H9 (cell line): ENCODE measurements around the gene SUV39H1. TPM values are rescaled to one million over a fixed set of nuclear protein-coding genes. Genes with fewer than 3 reads are reported as not detected.

Source experiments
- DNase-seq: peaks from one replicate; pipeline ENCODE4 v3.0.0-alpha.2; 2017
- H2AFZ ChIP-seq: one replicate; pipeline ENCODE4 v1.6.1; 2013; ENCODE audit warnings: mild to moderate bottlenecking, low read length, control low read depth, moderate library complexity
- H2AK5ac ChIP-seq: 2 replicates; pipeline ENCODE4 v1.6.1; 2013; ENCODE audit warnings: low read length, control low read depth, mixed read lengths; ENCODE audit not compliant: insufficient read length
- H2BK120ac ChIP-seq: one replicate; pipeline ENCODE4 v1.6.1; 2013; ENCODE audit warnings: low read depth, mild to moderate bottlenecking, low read length, control low read depth, inconsistent platforms; ENCODE audit not compliant: poor library complexity, severe bottlenecking
- H2BK12ac ChIP-seq: 2 replicates; pipeline ENCODE4 v1.6.1; 2013; ENCODE audit warnings: low read length, control low read depth, mixed read lengths, low read depth; ENCODE audit not compliant: insufficient read length
- H2BK15ac ChIP-seq: 2 replicates; pipeline ENCODE4 v1.6.1; 2013; ENCODE audit warnings: low read depth, low read length, control low read depth
- H2BK20ac ChIP-seq: one replicate; pipeline ENCODE4 v1.6.1; 2013; ENCODE audit warnings: low read depth, mild to moderate bottlenecking, low read length, control low read depth, inconsistent platforms; ENCODE audit not compliant: poor library complexity, severe bottlenecking
- H2BK5ac ChIP-seq: 2 replicates; pipeline ENCODE4 v1.6.1; 2013; ENCODE audit warnings: low read length, control low read depth, mixed read lengths; ENCODE audit not compliant: insufficient read length
- H3K14ac ChIP-seq: 2 replicates; pipeline ENCODE4 v1.6.1; 2013; ENCODE audit warnings: low read length, control low read depth; ENCODE audit not compliant: insufficient read depth
- H3K18ac ChIP-seq: 2 replicates; pipeline ENCODE4 v1.6.1; 2013; ENCODE audit warnings: low read depth, mild to moderate bottlenecking, mixed read lengths, low read length, control low read depth; ENCODE audit not compliant: insufficient read length
- H3K23ac ChIP-seq: 2 replicates; pipeline ENCODE4 v1.6.1; 2013; ENCODE audit warnings: low read length, control low read depth, mixed read lengths, low read depth; ENCODE audit not compliant: insufficient read length
- H3K23me2 ChIP-seq: 2 replicates; pipeline ENCODE4 v1.6.1; 2013; ENCODE audit warnings: low read depth, mild to moderate bottlenecking, mixed read lengths, low read length, control low read depth; ENCODE audit not compliant: insufficient read length, poor library complexity, severe bottlenecking
- H3K27ac ChIP-seq: 2 replicates; pipeline ENCODE4 v1.5.1; 2013; ENCODE audit warnings: low read length, control low read depth, mixed read lengths, low read depth; ENCODE audit not compliant: insufficient read length
- H3K27me3 ChIP-seq: 2 replicates; pipeline ENCODE4 v1.6.1; 2013; ENCODE audit warnings: low read length, control low read depth, inconsistent platforms; ENCODE audit not compliant: insufficient read depth
- H3K4ac ChIP-seq: 2 replicates; pipeline ENCODE4 v1.6.1; 2013; ENCODE audit warnings: low read depth, mild to moderate bottlenecking, control low read depth, inconsistent platforms, low read length, moderate library complexity
- H3K4me1 ChIP-seq: 2 replicates; pipeline ENCODE4 v1.6.1; 2013; ENCODE audit warnings: low read length, control low read depth, inconsistent platforms; ENCODE audit not compliant: insufficient read depth
- H3K4me2 ChIP-seq: 2 replicates; pipeline ENCODE4 v1.6.1; 2013; ENCODE audit warnings: low read length, control low read depth, mixed read lengths; ENCODE audit not compliant: insufficient read length, insufficient read depth
- H3K56ac ChIP-seq: 2 replicates; pipeline ENCODE4 v1.6.1; 2013; ENCODE audit warnings: low read depth, mild to moderate bottlenecking, mixed read lengths, low read length, control low read depth; ENCODE audit not compliant: insufficient read length
- H3K79me1 ChIP-seq: 2 replicates; pipeline ENCODE4 v1.6.1; 2013; ENCODE audit warnings: low read depth, mild to moderate bottlenecking, moderate library complexity, low read length, control low read depth, inconsistent platforms; ENCODE audit not compliant: insufficient read depth, poor library complexity, severe bottlenecking
- H3K79me2 ChIP-seq: 2 replicates; pipeline ENCODE4 v1.6.1; 2013; ENCODE audit warnings: low read length, control low read depth, inconsistent platforms; ENCODE audit not compliant: insufficient read depth
- H3K9ac ChIP-seq: 2 replicates; pipeline ENCODE4 v1.6.1; 2013; ENCODE audit warnings: low read length, control low read depth, mixed read lengths; ENCODE audit not compliant: insufficient read length; ENCODE audit errors: extremely low read depth
- H3K9me3 ChIP-seq: one replicate; pipeline ENCODE4 v1.6.1; 2013; ENCODE audit warnings: low read depth, low read length, inconsistent platforms; ENCODE audit not compliant: control insufficient read depth
- H3T11ph ChIP-seq: one replicate; pipeline ENCODE4 v1.6.1; 2013; ENCODE audit warnings: mild to moderate bottlenecking, low read length, control low read depth, inconsistent platforms
- H4K20me1 ChIP-seq: one replicate; pipeline ENCODE4 v1.6.1; 2013; ENCODE audit not compliant: control insufficient read depth, insufficient read length, insufficient read depth
- H4K5ac ChIP-seq: 2 replicates; pipeline ENCODE4 v1.6.1; 2013; ENCODE audit warnings: low read depth, mild to moderate bottlenecking, mixed read lengths, low read length, control low read depth; ENCODE audit not compliant: insufficient read length
- H4K8ac ChIP-seq: replicated peaks from 2 replicates; pipeline ENCODE4 v1.6.1; 2013; ENCODE audit warnings: low read length, control low read depth, mixed read lengths, low read depth; ENCODE audit not compliant: insufficient read length
- H4K91ac ChIP-seq: 2 replicates; pipeline ENCODE4 v1.6.1; 2013; ENCODE audit warnings: low read depth, mild to moderate bottlenecking, moderate library complexity, mixed read lengths, low read length, control low read depth; ENCODE audit not compliant: insufficient read length
- H3K27ac Mint-ChIP-seq, 3 experiments: 2 replicates in 2 of 3; 3 replicates in 1 of 3; pipeline ENCODE4 v1.8.0; 2020 to 2021; ENCODE audit warnings: mixed read lengths in 3 of 3, mild to moderate bottlenecking in 1 of 3, moderate library complexity in 1 of 3
- H3K27me3 Mint-ChIP-seq: 2 replicates; pipeline ENCODE4 v1.8.0; 2021; ENCODE audit warnings: low read depth, mild to moderate bottlenecking, moderate library complexity, mixed read lengths
- H3K36me3 Mint-ChIP-seq, 3 experiments: 2 replicates in 2 of 3; 3 replicates in 1 of 3; pipeline ENCODE4 v1.8.0; 2020 to 2021; ENCODE audit warnings: low read depth in 3 of 3, mixed read lengths in 3 of 3; ENCODE audit not compliant: insufficient read depth in 1 of 3
- H3K4me1 Mint-ChIP-seq, 2 experiments: 2 replicates each; pipeline ENCODE4 v1.8.0; 2020; ENCODE audit warnings: mixed read lengths in 2 of 2
- H3K4me3 Mint-ChIP-seq, 2 experiments: 2 replicates in 1 of 2; 3 replicates in 1 of 2; pipeline ENCODE4 v1.8.0; 2020 to 2021; ENCODE audit warnings: mild to moderate bottlenecking in 2 of 2, mixed read lengths in 2 of 2, moderate library complexity in 1 of 2
- H3K9me3 Mint-ChIP-seq, 2 experiments: 2 replicates in 1 of 2; 3 replicates in 1 of 2; pipeline ENCODE4 v1.8.0; 2020; ENCODE audit warnings: mild to moderate bottlenecking in 2 of 2, mixed read lengths in 2 of 2, moderate library complexity in 1 of 2
- WGBS: extraction: QIAGEN DNeasy Blood & Tissue Kit; methylation state at CpG from one replicate; pipeline ENCODE4 v1.1.7; 2013; ENCODE audit warnings: missing lambda C conversion rate, low lambda C conversion rate, mixed read lengths; ENCODE audit not compliant: insufficient read length; ENCODE audit errors: extremely low coverage; 5-methylcytosine and 5-hydroxymethylcytosine counted together
- total RNA-seq: library from RNA; stranded (reverse); gene quantifications from 2 replicates; pipeline ENCODE4 v1.2.1, GENCODE V29; 2021
- TF ChIP-seq, protein P1 (sequence below): fragments of 200-600 bp; sonication (generic); conservative IDR thresholded peaks from 3 replicates; pipeline ENCODE4 v1.8.0; 2021; ENCODE audit warnings: antibody characterized with exemption, mild to moderate bottlenecking

The SUV39H1 gene
- total RNA-seq, 1 experiment from 2014 or later, result 16.2 TPM

DNA sequence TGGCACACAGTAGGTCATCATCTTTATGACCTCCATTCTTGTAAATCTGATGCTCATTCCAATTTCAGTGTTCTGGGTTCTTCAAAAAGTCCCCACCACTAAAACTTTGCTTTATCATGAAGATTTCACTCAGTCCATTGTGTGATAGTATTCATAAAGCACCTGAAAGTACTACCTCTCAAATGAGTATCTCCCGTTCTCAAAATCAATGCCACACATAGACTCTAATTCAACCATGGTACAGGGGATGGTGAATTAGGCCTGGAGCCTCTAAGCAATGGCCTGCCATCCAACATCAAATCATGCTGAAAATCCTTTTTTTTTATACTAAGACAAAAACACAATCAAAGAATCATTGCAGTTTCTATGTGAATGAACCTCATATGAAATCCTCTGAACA is 32.4 kb upstream of the SUV39H1 start:
- H3T11ph ChIP-seq, result no peak overlapping the region

More for the DNA sequence above, 32.4 kb upstream of the SUV39H1 start:
- Histone ChIP-seq H3K4ac (no peak overlapping the region), H2AK5ac (no peak overlapping the region), H3K27ac (no peak overlapping the region), H4K8ac (no peak overlapping the region), H3K9ac (no peak overlapping the region), H4K5ac (no peak overlapping the region), H3K23me2 (no peaks in the 10 kb centered on the region), H2AFZ (no peak overlapping the region), H3K56ac (no peak overlapping the region), H4K20me1 (no peaks in the 10 kb centered on the region), H3K14ac (no peak overlapping the region), H3K23ac (no peak overlapping the region), H2BK15ac (no peak overlapping the region), H4K91ac (no peak overlapping the region), H3K9me3 (peaks cover 26% of the 10 kb centered on the region), H3K27me3 (no peaks in the 10 kb centered on the region), H3K4me2 (no peak overlapping the region), H3K79me2 (no peaks in the 10 kb centered on the region), H2BK12ac (no peak overlapping the region), H2BK5ac (no peak overlapping the region), H2BK120ac (no peak overlapping the region), H2BK20ac (no peak overlapping the region), H3K4me1 (no peaks in the 10 kb centered on the region), H3K79me1 (no peaks in the 10 kb centered on the region), H3K18ac (no peak overlapping the region)
- Mint-ChIP-seq H3K4me3 (no peak overlapping the region), H3K27me3 (0 out of 2 replicates have a peak, but pooled peaks cover 2% of the 10 kb centered on the region), H3K9me3 (peaks cover 59 to 67% of the 10 kb centered on the region in 2 experiments), H3K36me3 (peaks cover 2 to 12% (median 10%) of the 10 kb centered on the region in 3 experiments; a peak in 5 of 7 replicates), H3K27ac (no peak overlapping the region), H3K4me1 (no peaks in the 10 kb centered on the region)
- no peak for DNase-seq
- TF ChIP-seq, protein P1, sequence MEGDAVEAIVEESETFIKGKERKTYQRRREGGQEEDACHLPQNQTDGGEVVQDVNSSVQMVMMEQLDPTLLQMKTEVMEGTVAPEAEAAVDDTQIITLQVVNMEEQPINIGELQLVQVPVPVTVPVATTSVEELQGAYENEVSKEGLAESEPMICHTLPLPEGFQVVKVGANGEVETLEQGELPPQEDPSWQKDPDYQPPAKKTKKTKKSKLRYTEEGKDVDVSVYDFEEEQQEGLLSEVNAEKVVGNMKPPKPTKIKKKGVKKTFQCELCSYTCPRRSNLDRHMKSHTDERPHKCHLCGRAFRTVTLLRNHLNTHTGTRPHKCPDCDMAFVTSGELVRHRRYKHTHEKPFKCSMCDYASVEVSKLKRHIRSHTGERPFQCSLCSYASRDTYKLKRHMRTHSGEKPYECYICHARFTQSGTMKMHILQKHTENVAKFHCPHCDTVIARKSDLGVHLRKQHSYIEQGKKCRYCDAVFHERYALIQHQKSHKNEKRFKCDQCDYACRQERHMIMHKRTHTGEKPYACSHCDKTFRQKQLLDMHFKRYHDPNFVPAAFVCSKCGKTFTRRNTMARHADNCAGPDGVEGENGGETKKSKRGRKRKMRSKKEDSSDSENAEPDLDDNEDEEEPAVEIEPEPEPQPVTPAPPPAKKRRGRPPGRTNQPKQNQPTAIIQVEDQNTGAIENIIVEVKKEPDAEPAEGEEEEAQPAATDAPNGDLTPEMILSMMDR, result no peak
- whole genome bisulfite sequencing, result no CpG with 5 or more reads among the region's 1 CpG
